GM12878 (cell line): Measurements from ENCODE around the gene SLAMF1. TPM values are rescaled to one million over a fixed set of nuclear protein-coding genes. Genes with fewer than 3 reads are reported as not detected.

Source experiments
- CBFB ChIP-seq: IDR thresholded peaks from 2 replicates; pipeline ENCODE4 v1.6.1; 2016; ENCODE audit warnings: antibody characterized with exemption, low read depth
- CUX1 ChIP-seq: IDR thresholded peaks from 2 replicates; pipeline ENCODE4 v1.6.1; 2012; ENCODE audit warnings: improper control_type of control experiment, low read depth, low read length; ENCODE audit not compliant: insufficient replicate concordance
- DPF2 ChIP-seq: fragments of 450-650 bp; IDR thresholded peaks from 2 replicates; pipeline ENCODE4 v1.6.1; 2017; ENCODE audit warnings: mild to moderate bottlenecking
- EED ChIP-seq: sonication (generic); IDR thresholded peaks from 2 replicates; pipeline ENCODE4 v1.6.1; 2016; ENCODE audit warnings: antibody characterized with exemption, low read depth
- FOXM1 ChIP-seq: IDR thresholded peaks from 2 replicates; pipeline ENCODE4 v1.6.1; 2012; ENCODE audit warnings: low read depth, mild to moderate bottlenecking, inconsistent platforms, low read length, moderate library complexity
- HCFC1 ChIP-seq: fragments of 150-350 bp; IDR thresholded peaks from 2 replicates; pipeline ENCODE4 v1.6.1; 2014; ENCODE audit warnings: low read length
- HDAC6 ChIP-seq: fragments of 200-600 bp; sonication (generic); IDR thresholded peaks from one replicate; pipeline ENCODE4 v1.8.0; 2017; ENCODE audit warnings: antibody characterized with exemption; ENCODE audit not compliant: unreplicated experiment
- IRF5 ChIP-seq: fragments of 450-650 bp; IDR thresholded peaks from 2 replicates; pipeline ENCODE4 v1.6.1; 2017; ENCODE audit warnings: borderline replicate concordance
- NKRF ChIP-seq: fragments of 450-650 bp; conservative IDR thresholded peaks from 2 replicates; pipeline ENCODE4 v1.6.1; 2017; ENCODE audit warnings: mild to moderate bottlenecking, moderate library complexity
- PML ChIP-seq: IDR thresholded peaks from 2 replicates; pipeline ENCODE4 v1.6.1; 2012; ENCODE audit warnings: low read length, inconsistent platforms
- RCOR1 ChIP-seq: conservative IDR thresholded peaks from 2 replicates; pipeline ENCODE4 v1.6.1; 2012; ENCODE audit warnings: low read depth, low read length, improper control_type of control experiment
- RUNX3 ChIP-seq: IDR thresholded peaks from 2 replicates; pipeline ENCODE4 v1.6.1; 2012; ENCODE audit warnings: low read length, inconsistent platforms
- SMAD1 ChIP-seq: fragments of 450-650 bp; IDR thresholded peaks from 2 replicates; pipeline ENCODE4 v1.6.1; 2018; ENCODE audit warnings: mild to moderate bottlenecking, low read depth; ENCODE audit not compliant: partially characterized antibody
- ZBTB4 ChIP-seq: fragments of 450-650 bp; formaldehyde crosslinking; IDR thresholded peaks from 2 replicates; pipeline ENCODE4 v1.4.0; 2022; ENCODE audit warnings: mild to moderate bottlenecking, moderate library complexity
- ZNF207 ChIP-seq: fragments of 450-650 bp; IDR thresholded peaks from 2 replicates; pipeline ENCODE4 v1.6.1; 2014; ENCODE audit warnings: antibody characterized with exemption, mild to moderate bottlenecking, borderline replicate concordance
- ZNF274 ChIP-seq: IDR thresholded peaks from one replicate; pipeline ENCODE4 v1.8.0; 2011; ENCODE audit not compliant: insufficient read length, insufficient read depth
- polyA plus RNA-seq, 11 experiments: library from polyadenylated mRNA; depleted of rRNA in 4 of 11; unstranded in 6 of 11; stranded (reverse) in 5 of 11; fragments of >200 nt; fragmentation: Nextera tagmentation in 4 of 11; fragmentation: Illumina TruSeq in 1 of 11; extraction: Ambion mirVana in 4 of 11; extraction: Trizol in 1 of 11; gene quantifications; 1 replicate in 1 of 11; 2 replicates in 10 of 11; pipeline versions ENCODE4 v1.2.1 to v1.2.3, GENCODE V29; 2011 to 2016; ENCODE audit warnings: inconsistent platforms in 2 of 11, missing spikeins in 2 of 11, low read depth in 1 of 11
- total RNA-seq, 4 experiments: library from RNA; depleted of rRNA in 3 of 4; stranded (reverse); fragments of >200 nt in 3 of 4; fragmentation: Illumina TruSeq in 1 of 4; extraction: Trizol in 1 of 4; gene quantifications; 2 replicates each; pipeline versions ENCODE4 v1.2.1 to v1.2.3, GENCODE V29; 2013 to 2021

SLAMF1 gene
- total and polyA plus RNA-seq, 10 of the 15 experiments (the other 5 are each of a cell fraction or from before 2014, with no cell fraction given), result 87.3 to 260 (median 131) TPM

GRCh38 chr1:160672789-160673695, 26.2 kb upstream of the SLAMF1 start (continued):
- no peak for TF ChIP-seq IRF5
- TF ChIP-seq HDAC6, result no peak
- no peak for TF ChIP-seq ZBTB4 (CRISPR knock-in tag)
- TF ChIP-seq PML, result no peak
- TF ChIP-seq FOXM1, result peak; percentile 50; the same call in 1 of the 2 replicates
- TF ChIP-seq CBFB, result no peak
- no peak for TF ChIP-seq SMAD1
- no peak for TF ChIP-seq NKRF
- TF ChIP-seq ZNF207, result no peak
- TF ChIP-seq RUNX3, result peak; percentile 41; the same call in 1 of the 2 replicates
- peak; percentile 67 for TF ChIP-seq EED
- TF ChIP-seq ZNF274, result no peak
- TF ChIP-seq HCFC1, result no peak
- no peak for TF ChIP-seq DPF2
- no peak for TF ChIP-seq RCOR1
- peak; percentile 8 for TF ChIP-seq CUX1
